ENCODE data around the gene SH2D3C. TPM values are rescaled to one million over a fixed set of nuclear protein-coding genes. Genes with fewer than 3 reads are reported as not detected.

SH2D3C gene
- total and polyA plus RNA-seq, 2 of the 8 experiments (the other 6 are each of a cell fraction or from before 2014, with no cell fraction given): 6.4 to 8.1 TPM

DNA sequence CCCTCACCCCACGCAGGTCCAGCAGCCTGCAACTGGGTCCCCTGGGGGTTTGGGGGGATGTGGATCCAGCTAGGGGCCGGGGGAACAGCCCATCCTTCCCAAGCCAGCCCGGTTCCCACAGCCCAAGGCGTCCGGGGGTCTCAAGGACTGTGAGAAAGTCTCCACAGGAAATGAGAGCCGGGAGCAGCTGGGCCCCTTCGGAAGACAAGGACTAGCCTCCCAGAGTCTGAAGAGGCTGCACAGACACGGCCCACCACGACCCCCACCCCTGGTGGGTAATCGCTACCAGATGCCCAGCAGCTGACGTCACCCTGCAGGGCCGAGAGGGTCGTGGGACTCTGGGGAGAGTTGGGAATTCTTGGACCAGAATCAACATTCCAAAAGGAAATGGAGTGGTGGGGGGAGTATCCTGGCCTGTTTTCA is 10.5 kb downstream of the SH2D3C start:
- Histone ChIP-seq H3K36me3 (ENCODE audit: control insufficient read depth in 2 of 4, insufficient read depth in 4 of 4, low read length in 3 of 4) (no peaks in the 10 kb centered on the region), H2BK5ac (ENCODE audit: low read depth, low read length) (0 out of 2 replicates have a peak overlapping the region, but pooled peaks have one; percentile 52), H2AK5ac (ENCODE audit: low read depth, low read length) (no peak overlapping the region; the same call in 1 of the 2 replicates), H3K4me2 (ENCODE audit: insufficient read depth in 1 of 2, low read depth in 2 of 2, low read length in 2 of 2) (no peak overlapping the region), H3K27ac (ENCODE audit: low read depth, low read length) (no peak overlapping the region), H4K5ac (ENCODE audit: insufficient read length, low read depth, low read length) (no peak overlapping the region), H3K4ac (replicated peaks; ENCODE audit: insufficient read length, low read depth, low read length) (no peak overlapping the region), H4K20me1 (replicated peaks in 1 of 2; ENCODE audit: control insufficient read depth in 1 of 2, insufficient read depth in 2 of 2, low read length in 2 of 2) (no peaks in the 10 kb centered on the region), H3K79me1 (ENCODE audit: low read depth, low read length) (no peaks in the 10 kb centered on the region), H2BK12ac (ENCODE audit: low read depth, low read length) (0 out of 2 replicates have a peak overlapping the region, but pooled peaks have one; percentile 80), H3K4me1 (replicated peaks in 1 of 4; ENCODE audit: control insufficient read depth in 3 of 4, insufficient read depth in 4 of 4, low read length in 3 of 4) (peaks cover 4 to 21% (median 11%) of the 10 kb centered on the region in 4 experiments), H3K79me2 (ENCODE audit: control insufficient read depth in 1 of 2, insufficient read depth in 2 of 2, low read length in 2 of 2) (no peaks in the 10 kb centered on the region), H3K56ac (replicated peaks; ENCODE audit: insufficient read length, low read depth, low read length) (no peak overlapping the region), H4K8ac (ENCODE audit: extremely low read depth, insufficient read depth, low read length) (no peak overlapping the region), H3K9me3 (ENCODE audit: insufficient read depth in 2 of 2, low read depth in 1 of 2, low read length in 1 of 2) (no peaks in the 10 kb centered on the region), H3K23me2 (ENCODE audit: low read depth, low read length) (no peaks in the 10 kb centered on the region; the same call in 1 of the 2 replicates), H3K23ac (ENCODE audit: insufficient read length) (no peak overlapping the region), H3K9ac (replicated peaks in 1 of 4; ENCODE audit: extremely low read depth in 1 of 4, low read depth in 3 of 4, low read length in 3 of 4) (no peak overlapping the region), H4K91ac (replicated peaks; ENCODE audit: insufficient read length, low read length) (no peak overlapping the region), H3K27me3 (replicated peaks in 1 of 4; ENCODE audit: control insufficient read depth in 3 of 4, extremely low read depth in 1 of 4, insufficient read depth in 3 of 4, low read length in 3 of 4) (no peaks in the 10 kb centered on the region), H2BK20ac (ENCODE audit: low read length) (no peak overlapping the region), H2BK15ac (ENCODE audit: low read length) (no peak overlapping the region), H3K4me3 (ENCODE audit: extremely low read depth in 1 of 4, insufficient read depth in 2 of 4, low read depth in 3 of 4, low read length in 4 of 4) (no peak overlapping the region), H2AFZ (ENCODE audit: low read length) (no peak overlapping the region), H3K14ac (ENCODE audit: insufficient read length) (no peak overlapping the region), H3K18ac (ENCODE audit: extremely low read depth, low read length) (no peak overlapping the region), H2BK120ac (replicated peaks; ENCODE audit: low read depth, low read length) (no peak overlapping the region)
- WGBS, 2 experiments (ENCODE audit: extremely low coverage in 1 of 2, insufficient coverage in 1 of 2, insufficient read length in 1 of 2, insufficient replicate concordance in 2 of 2, low coverage in 1 of 2, low lambda C conversion rate in 2 of 2, missing lambda C conversion rate in 1 of 2): 80% methylated on average over 9 of the region's 13 CpGs; no CpG with 5 or more reads in 1 of the 2 experiments
- DNase-seq (ENCODE audit: low read depth in 1 of 2, low spot score in 2 of 2) (no peak), FAIRE-seq (no peak)
- ChIA-PET POLR2A (ENCODE audit: partially characterized antibody) (interaction anchor here (0.8 to 1.9 kb wide), 5 partner anchors 13 to 35 kb away, joined by 3 to 7 read pairs (median 3); partner anchors contain the start of gene FPGS), CTCF (ENCODE audit: partially characterized antibody) (interaction anchor here (1.1 to 14.6 kb wide), 9 partner anchors 10 to 154 kb away, joined by 3 to 227 read pairs (median 7); partner anchors contain the start of genes CDK9, SH2D3C and TOR2A)
- no peak for TF ChIP-seq KDM5A (IDR thresholded peaks at IDR 0.05; ENCODE audit: low read length)
- no peak for TF ChIP-seq RFX5 (IDR thresholded peaks at IDR 0.05; ENCODE audit: borderline replicate concordance, low read depth, low read length)
- no peak for TF ChIP-seq CBX5 (IDR thresholded peaks at IDR 0.05; ENCODE audit: low read depth, low read length)
- no peak for TF ChIP-seq CEBPB (IDR thresholded peaks at IDR 0.05; ENCODE audit: low read depth, low read length)
- TF ChIP-seq, protein P1, sequence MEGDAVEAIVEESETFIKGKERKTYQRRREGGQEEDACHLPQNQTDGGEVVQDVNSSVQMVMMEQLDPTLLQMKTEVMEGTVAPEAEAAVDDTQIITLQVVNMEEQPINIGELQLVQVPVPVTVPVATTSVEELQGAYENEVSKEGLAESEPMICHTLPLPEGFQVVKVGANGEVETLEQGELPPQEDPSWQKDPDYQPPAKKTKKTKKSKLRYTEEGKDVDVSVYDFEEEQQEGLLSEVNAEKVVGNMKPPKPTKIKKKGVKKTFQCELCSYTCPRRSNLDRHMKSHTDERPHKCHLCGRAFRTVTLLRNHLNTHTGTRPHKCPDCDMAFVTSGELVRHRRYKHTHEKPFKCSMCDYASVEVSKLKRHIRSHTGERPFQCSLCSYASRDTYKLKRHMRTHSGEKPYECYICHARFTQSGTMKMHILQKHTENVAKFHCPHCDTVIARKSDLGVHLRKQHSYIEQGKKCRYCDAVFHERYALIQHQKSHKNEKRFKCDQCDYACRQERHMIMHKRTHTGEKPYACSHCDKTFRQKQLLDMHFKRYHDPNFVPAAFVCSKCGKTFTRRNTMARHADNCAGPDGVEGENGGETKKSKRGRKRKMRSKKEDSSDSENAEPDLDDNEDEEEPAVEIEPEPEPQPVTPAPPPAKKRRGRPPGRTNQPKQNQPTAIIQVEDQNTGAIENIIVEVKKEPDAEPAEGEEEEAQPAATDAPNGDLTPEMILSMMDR (IDR thresholded peaks at IDR 0.05; ENCODE audit: control extremely low read depth in 1 of 3, insufficient read depth in 1 of 3, low read depth in 1 of 3, low read length in 3 of 3): no peak
- no peak for TF ChIP-seq PHF8 (conservative IDR thresholded peaks at IDR 0.05; ENCODE audit: low read depth, low read length)
- TF ChIP-seq MAFK (IDR thresholded peaks at IDR 0.05; ENCODE audit: low read depth, low read length): no peak
- no peak for TF ChIP-seq JUN (IDR thresholded peaks at IDR 0.05; ENCODE audit: low read depth, low read length)
- TF ChIP-seq CBX8 (IDR thresholded peaks at IDR 0.05; ENCODE audit: borderline replicate concordance, low read depth, low read length): no peak
- no peak for TF ChIP-seq SAP30 (IDR thresholded peaks at IDR 0.05; ENCODE audit: insufficient read depth, insufficient replicate concordance, low read length)
- no peak for TF ChIP-seq SP1 (IDR thresholded peaks at IDR 0.05; ENCODE audit: low read depth, low read length)
